Natural killer cell treated with Interleukin-12 subunit alpha and Interleukin-12 subunit beta and Interleukin-15 and Interleukin-18, amount 100 ng/mL, for 72 hours (primary cell): ENCODE measurements around the gene ELK4. TPM values are rescaled to one million over a fixed set of nuclear protein-coding genes. Genes with fewer than 3 reads are reported as not detected.
"Not testable (repeated sequence)": the region's sequence is repeated elsewhere in the genome, so short reads cannot be mapped to it uniquely, and the experiment has no call there.

ENCODE experiments used
- ATAC-seq, 2 donors: fragments of 150-1000 bp; cut with Tn5 transposase in 1 of 2; sonication (Bioruptor Pico), chemical (Tn5 transposase) in 1 of 2; 2 replicates each; pipeline ENCODE4 v1.10.0; 2021
- DNase-seq: peaks from one replicate; pipeline ENCODE4 v3.0.0; 2022; ENCODE audit warnings: low spot score
- H3K27ac Mint-ChIP-seq, 2 donors: 1 replicate in 1 of 2; 2 replicates in 1 of 2; pipeline ENCODE4 v1.8.0; 2022; ENCODE audit warnings: mixed read lengths in 2 of 2, mild to moderate bottlenecking in 1 of 2, moderate library complexity in 1 of 2
- H3K27me3 Mint-ChIP-seq, 2 donors: 1 replicate in 1 of 2; 2 replicates in 1 of 2; pipeline ENCODE4 v1.8.0; 2022; ENCODE audit warnings: mixed read lengths in 2 of 2
- H3K36me3 Mint-ChIP-seq: one replicate; pipeline ENCODE4 v1.8.0; 2022; ENCODE audit warnings: mixed read lengths
- H3K4me1 Mint-ChIP-seq, 2 donors: 1 replicate in 1 of 2; 2 replicates in 1 of 2; pipeline ENCODE4 v1.8.0; 2022; ENCODE audit warnings: low read depth in 2 of 2, mixed read lengths in 2 of 2, mild to moderate bottlenecking in 1 of 2
- H3K4me3 Mint-ChIP-seq: one replicate; pipeline ENCODE4 v1.8.0; 2022; ENCODE audit warnings: mixed read lengths
- H3K9me3 Mint-ChIP-seq: 2 replicates; pipeline ENCODE4 v1.8.0; 2022; ENCODE audit warnings: mixed read lengths
- total RNA-seq, 2 donors: library from RNA; stranded (reverse); gene quantifications; one replicate each; pipeline ENCODE4 v1.2.3, GENCODE V29; 2022

The ELK4 gene
- total RNA-seq, 2 donors from 2014 or later = 78.7 to 97.8 TPM

GRCh38 chr1:205658943-205659581 is 27.3 kb upstream of the ELK4 start:
- H3K27ac Mint-ChIP-seq = peak overlapping the region; percentile 25 to 28
- H3K27me3 Mint-ChIP-seq = no peaks in the 10 kb centered on the region
- ATAC-seq (peak; percentile 85), DNase-seq (peak; percentile 77)
- H3K9me3 Mint-ChIP-seq = no peaks in the 10 kb centered on the region
- no peaks in the 10 kb centered on the region for H3K36me3 Mint-ChIP-seq
- H3K4me1 Mint-ChIP-seq = peaks cover 0 to 3% of the 10 kb centered on the region in 2 donors
- H3K4me3 Mint-ChIP-seq = no peak overlapping the region

- no peak for DNase-seq
- ATAC-seq = no peak
- H3K9me3 Mint-ChIP-seq = no peaks in the 10 kb centered on the region
- peaks cover 0 to 3% of the 10 kb centered on the region in 2 donors for H3K4me1 Mint-ChIP-seq
- H3K27ac Mint-ChIP-seq = no peak overlapping the region
- H3K27me3 Mint-ChIP-seq = no peaks in the 10 kb centered on the region
- no peaks in the 10 kb centered on the region for H3K36me3 Mint-ChIP-seq
- no peak overlapping the region for H3K4me3 Mint-ChIP-seq
Measured at GRCh38 chr1:205656236-205656635, 24.4 kb upstream of the ELK4 start.

DNA sequence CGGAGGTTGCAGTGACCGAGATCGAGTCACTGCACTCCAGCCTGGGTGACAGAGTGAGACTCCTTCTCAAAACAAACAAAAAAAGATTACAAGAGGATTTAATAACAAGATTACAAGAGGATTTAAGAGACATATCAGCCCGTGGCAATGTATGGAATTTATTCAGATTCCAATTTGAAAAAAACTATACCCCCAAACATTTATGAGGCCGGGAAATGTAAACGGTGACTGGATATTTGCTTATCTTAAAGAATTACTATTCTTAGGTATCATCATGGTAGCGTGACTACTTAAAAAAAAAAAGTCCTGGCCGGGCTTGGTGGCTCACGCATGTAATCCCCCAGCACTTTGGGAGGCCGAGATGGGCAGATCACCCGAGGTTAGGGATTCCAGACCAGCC is 21.2 kb upstream of the ELK4 start:
- H3K27me3 Mint-ChIP-seq = peaks cover 0 to 2% of the 10 kb centered on the region in 2 donors
- H3K36me3 Mint-ChIP-seq = no peaks in the 10 kb centered on the region
- H3K27ac Mint-ChIP-seq = no peak overlapping the region
- H3K9me3 Mint-ChIP-seq = no peaks in the 10 kb centered on the region
- ATAC-seq = no peak
- no peak overlapping the region for H3K4me3 Mint-ChIP-seq
- DNase-seq = no peak
- peaks cover 0 to 3% of the 10 kb centered on the region in 2 donors for H3K4me1 Mint-ChIP-seq

DNA sequence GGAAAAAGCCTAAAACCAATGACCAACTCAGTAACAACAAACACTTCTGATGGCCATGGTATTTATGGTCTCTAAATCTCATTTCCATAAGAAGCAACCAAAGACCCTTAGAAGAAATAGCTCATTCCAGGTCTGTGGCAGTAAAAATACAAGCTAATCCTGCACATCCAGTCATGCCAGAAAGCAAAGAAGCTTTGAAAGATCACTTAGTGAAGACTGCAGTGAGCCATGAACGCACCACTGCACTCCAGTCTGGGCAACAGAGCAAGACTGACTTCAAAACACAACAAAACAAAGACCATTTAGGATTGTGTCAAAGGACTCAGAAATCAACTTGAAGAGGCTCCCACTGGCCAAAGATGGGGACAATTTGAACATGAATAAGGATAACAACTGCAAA is 18.4 kb upstream of the ELK4 start:
- peaks cover 2 to 4% of the 10 kb centered on the region in 2 donors for H3K27me3 Mint-ChIP-seq
- no peak overlapping the region for H3K27ac Mint-ChIP-seq
- no peaks in the 10 kb centered on the region for H3K36me3 Mint-ChIP-seq
- no peaks in the 10 kb centered on the region for H3K4me1 Mint-ChIP-seq
- no peak for DNase-seq
- ATAC-seq = no peak
- no peak overlapping the region for H3K4me3 Mint-ChIP-seq
- no peaks in the 10 kb centered on the region for H3K9me3 Mint-ChIP-seq

GRCh38 chr1:205645519-205645918 is 13.7 kb upstream of the ELK4 start:
- H3K4me1 Mint-ChIP-seq = no peaks in the 10 kb centered on the region
- DNase-seq = no peak
- H3K4me3 Mint-ChIP-seq = no peak overlapping the region
- peak in 1 of 2 donors; percentile 36 for ATAC-seq
- no peak overlapping the region for H3K27ac Mint-ChIP-seq
- H3K9me3 Mint-ChIP-seq = no peaks in the 10 kb centered on the region
- H3K27me3 Mint-ChIP-seq = peaks cover 2 to 13% of the 10 kb centered on the region in 2 donors
- no peaks in the 10 kb centered on the region for H3K36me3 Mint-ChIP-seq

- ATAC-seq = no peak
- Mint-ChIP-seq H3K9me3 (no peaks in the 10 kb centered on the region), H3K27me3 (peaks cover 15 to 36% of the 10 kb centered on the region in 2 donors), H3K27ac (no peak overlapping the region), H3K4me1 (no peaks in the 10 kb centered on the region), H3K36me3 (no peaks in the 10 kb centered on the region), H3K4me3 (no peak overlapping the region)
- DNase-seq = no peak
Measured at GRCh38 chr1:205642679-205643307, 11.0 kb upstream of the ELK4 start.

DNA sequence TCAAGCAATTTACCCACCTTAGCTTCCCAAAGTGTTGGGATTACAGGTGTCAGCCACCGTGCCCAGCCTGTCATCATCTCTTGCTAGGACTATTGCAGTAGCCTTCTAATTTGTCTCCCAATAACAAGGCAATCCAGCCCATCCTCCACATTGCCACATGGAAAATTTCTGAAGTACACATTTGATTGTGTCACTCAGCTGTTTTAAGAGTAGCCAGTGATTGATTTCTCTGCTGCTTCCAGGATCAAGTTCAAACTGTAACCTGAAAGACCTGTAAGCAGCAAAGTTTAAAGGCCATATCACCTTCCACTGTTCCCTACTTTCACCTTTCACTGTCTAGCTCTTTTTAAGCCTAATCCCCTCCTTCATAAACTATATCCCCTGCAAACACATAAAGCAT is 7.8 kb upstream of the ELK4 start:
- Mint-ChIP-seq H3K27ac (no peak overlapping the region), H3K4me1 (peaks cover 0 to 4% of the 10 kb centered on the region in 2 donors), H3K4me3 (no peak overlapping the region), H3K9me3 (no peaks in the 10 kb centered on the region), H3K27me3 (peaks cover 23 to 43% of the 10 kb centered on the region in 2 donors), H3K36me3 (no peaks in the 10 kb centered on the region)
- ATAC-seq = no peak
- DNase-seq = no peak

GRCh38 chr1:205637854-205638468 is 6.2 kb upstream of the ELK4 start:
- H3K4me1 Mint-ChIP-seq = peaks cover 0 to 4% of the 10 kb centered on the region in 2 donors
- H3K27me3 Mint-ChIP-seq = peaks cover 23 to 43% of the 10 kb centered on the region in 2 donors
- no peak overlapping the region for H3K27ac Mint-ChIP-seq

DNA sequence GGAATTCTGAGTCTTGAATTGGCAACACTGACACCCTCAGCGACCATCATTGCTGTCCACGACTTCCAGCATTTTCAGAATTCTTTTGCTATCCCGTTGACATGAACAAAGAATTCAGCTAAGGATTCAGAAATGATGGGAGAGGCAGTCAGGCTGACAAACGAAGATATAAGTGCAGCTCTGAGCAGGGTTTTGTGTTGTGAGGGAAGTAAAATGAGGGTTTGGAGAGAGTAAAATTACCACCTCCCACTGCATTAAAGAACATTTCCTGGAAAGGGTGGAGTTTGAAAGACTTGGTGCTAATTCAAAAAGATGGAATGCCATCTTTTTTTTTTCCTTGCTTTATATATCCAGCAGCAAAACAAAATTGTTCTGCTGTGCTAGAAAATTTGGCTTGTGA is 4.9 kb upstream of the ELK4 start:
- ATAC-seq = no peak
- DNase-seq = no peak
- H3K4me1 Mint-ChIP-seq = peaks cover 3 to 11% of the 10 kb centered on the region in 2 donors
- no peak overlapping the region for H3K27ac Mint-ChIP-seq
- H3K36me3 Mint-ChIP-seq = no peaks in the 10 kb centered on the region
- H3K4me3 Mint-ChIP-seq = no peak overlapping the region
- no peaks in the 10 kb centered on the region for H3K9me3 Mint-ChIP-seq
- H3K27me3 Mint-ChIP-seq = peaks cover 23 to 43% of the 10 kb centered on the region in 2 donors

More at GRCh38 chr1:205637854-205638468, 6.2 kb upstream of the ELK4 start:
- no peak for DNase-seq
- Mint-ChIP-seq H3K9me3 (no peaks in the 10 kb centered on the region), H3K4me3 (no peak overlapping the region), H3K36me3 (no peaks in the 10 kb centered on the region)
- ATAC-seq = no peak

- not testable (repeated sequence) for H3K4me3 Mint-ChIP-seq, H3K36me3 Mint-ChIP-seq, H3K9me3 Mint-ChIP-seq, DNase-seq, H3K27ac Mint-ChIP-seq, ATAC-seq
- H3K4me1 Mint-ChIP-seq = peaks cover 3 to 11% of the 10 kb centered on the region in 2 donors
- peaks cover 23 to 39% of the 10 kb centered on the region in 2 donors for H3K27me3 Mint-ChIP-seq
Measured at GRCh38 chr1:205636138-205636530, 4.3 kb upstream of the ELK4 start.

DNA sequence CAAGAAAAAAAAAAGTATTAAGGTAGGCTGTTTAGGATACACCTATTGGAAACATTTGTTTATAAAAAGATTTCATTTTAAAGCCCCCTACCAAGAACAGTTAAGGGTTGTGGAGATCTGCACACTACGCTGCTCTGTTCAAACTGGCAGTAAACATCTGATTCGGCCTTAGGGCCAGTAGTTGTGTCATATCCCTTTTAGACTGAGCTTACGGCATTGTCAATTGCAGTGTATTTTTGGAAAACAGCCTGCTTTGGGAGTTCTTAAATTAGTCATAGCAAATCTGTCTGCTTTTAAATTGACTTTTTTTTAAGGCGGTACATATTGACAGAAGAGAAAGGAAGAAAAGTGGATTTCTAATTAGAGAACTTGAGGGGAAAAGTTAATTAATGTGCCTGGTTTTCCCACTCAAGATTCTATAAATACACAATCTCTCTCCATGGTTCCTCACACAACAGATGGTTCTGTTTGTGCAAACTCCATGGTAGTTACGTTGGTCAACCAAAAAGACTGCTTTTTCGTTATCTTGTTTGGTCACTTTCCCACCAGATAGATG is 1.7 kb upstream of the ELK4 start:
- no peaks in the 10 kb centered on the region for H3K9me3 Mint-ChIP-seq
- H3K4me1 Mint-ChIP-seq = peaks cover 12 to 15% of the 10 kb centered on the region in 2 donors
- H3K27ac Mint-ChIP-seq = no peak overlapping the region
- no peak overlapping the region for H3K4me3 Mint-ChIP-seq
- no peak for ATAC-seq
- no peak for DNase-seq
- H3K36me3 Mint-ChIP-seq = no peaks in the 10 kb centered on the region
- H3K27me3 Mint-ChIP-seq = peaks cover 13 to 20% of the 10 kb centered on the region in 2 donors

DNA sequence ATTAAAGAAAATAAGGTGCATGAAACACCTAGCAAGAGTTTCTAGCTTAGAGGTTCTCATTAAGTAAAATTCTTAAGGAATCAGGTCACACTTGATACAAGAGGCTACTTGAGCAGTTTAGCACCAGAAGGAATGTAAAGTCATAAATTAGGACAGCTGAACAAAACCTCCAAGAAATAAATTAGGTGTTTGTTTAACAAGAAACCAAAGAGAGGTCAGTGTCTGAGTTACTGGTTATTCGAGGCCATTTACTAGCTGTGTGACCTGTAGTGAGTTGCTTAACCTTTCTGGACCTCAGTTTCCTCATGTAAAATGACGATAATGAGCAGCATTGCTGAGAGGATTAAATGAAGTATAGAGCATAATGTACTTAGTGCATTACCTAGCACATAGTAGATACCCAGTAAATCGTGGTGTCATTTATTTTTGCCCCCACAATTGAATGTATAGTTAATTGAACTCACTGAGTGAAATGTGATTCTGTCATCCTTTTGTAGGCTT is 908 bp upstream of the ELK4 start:
- Mint-ChIP-seq H3K9me3 (no peaks in the 10 kb centered on the region), H3K27me3 (peaks cover 8 to 12% of the 10 kb centered on the region in 2 donors), H3K4me3 (peak overlapping the region; percentile 87), H3K27ac (peak overlapping the region; percentile 88 to 93), H3K4me1 (peaks cover 15 to 17% of the 10 kb centered on the region in 2 donors), H3K36me3 (no peaks in the 10 kb centered on the region)
- no peak for DNase-seq
- no peak for ATAC-seq

- Mint-ChIP-seq H3K4me1 (peaks cover 25 to 27% of the 10 kb centered on the region in 2 donors), H3K4me3 (peak overlapping the region; percentile 90), H3K27me3 (no peaks in the 10 kb centered on the region), H3K27ac (peak overlapping the region; percentile 93 to 94), H3K36me3 (peaks cover 7% of the 10 kb centered on the region), H3K9me3 (no peaks in the 10 kb centered on the region)
- DNase-seq = peak; percentile 87
- peak; percentile 81 to 84 for ATAC-seq
Measured at GRCh38 chr1:205631010-205631767, 622 bp downstream of the ELK4 start.
